Neural cell (in vitro differentiated cells): Measurements from ENCODE around the gene DDX1. TPM values are rescaled to one million over a fixed set of nuclear protein-coding genes. Genes with fewer than 3 reads are reported as not detected.

Source experiments
- H2AFZ ChIP-seq: fragments of 200-600, 300-800 bp; sonication (generic), shearing (Covaris generic); 2 replicates; pipeline ENCODE4 v1.6.0; 2014; ENCODE audit warnings: low read depth, mild to moderate bottlenecking, antibody characterized with exemption, low read length, moderate library complexity
- H3F3A ChIP-seq: fragments of 200-600 bp; shearing (Covaris generic); 2 replicates; pipeline ENCODE4 v1.6.1; 2016; ENCODE audit warnings: mild to moderate bottlenecking, moderate library complexity, mixed read lengths, antibody characterized with exemption, low read length; ENCODE audit not compliant: insufficient read depth, poor library complexity, severe bottlenecking
- H3K27ac ChIP-seq: fragments of 200-600, 300-800 bp; sonication (generic), shearing (Covaris generic); 2 replicates; pipeline ENCODE4 v1.5.1; 2014; ENCODE audit warnings: mild to moderate bottlenecking, low read length, moderate library complexity
- H3K27me3 ChIP-seq: fragments of 300-800, 200-600 bp; sonication (generic), shearing (Covaris generic); 2 replicates; pipeline ENCODE4 v1.6.0; 2014; ENCODE audit warnings: mild to moderate bottlenecking, low read depth, low read length, moderate library complexity; ENCODE audit not compliant: insufficient read depth
- H3K36me3 ChIP-seq: fragments of 300-800, 200-600 bp; sonication (generic), shearing (Covaris generic); 2 replicates; pipeline ENCODE4 v1.5.1; 2014; ENCODE audit warnings: mild to moderate bottlenecking, antibody characterized with exemption, low read length, moderate library complexity; ENCODE audit not compliant: insufficient read depth
- H3K4me2 ChIP-seq: fragments of 300-800, 200-600 bp; sonication (generic), shearing (Covaris generic); 2 replicates; pipeline ENCODE4 v1.6.0; 2014; ENCODE audit warnings: mild to moderate bottlenecking, low read length
- H3K4me3 ChIP-seq: fragments of 300-800, 200-600 bp; sonication (generic), shearing (Covaris generic); 2 replicates; pipeline ENCODE4 v1.5.1; 2014; ENCODE audit warnings: mild to moderate bottlenecking, low read length, moderate library complexity
- H3K79me2 ChIP-seq: fragments of 200-600 bp; shearing (Covaris generic); replicated peaks from 2 replicates; pipeline ENCODE4 v1.6.0; 2014; ENCODE audit warnings: mild to moderate bottlenecking, low read length, moderate library complexity; ENCODE audit not compliant: insufficient read depth
- H3K9ac ChIP-seq: fragments of 300-800, 200-600 bp; sonication (generic), shearing (Covaris generic); 2 replicates; pipeline ENCODE4 v1.6.1; 2016; ENCODE audit warnings: mild to moderate bottlenecking, low read length, mixed read lengths
- H3K9me2 ChIP-seq: fragments of 200-600 bp; shearing (Covaris generic); 2 replicates; pipeline ENCODE4 v1.6.1; 2016; ENCODE audit warnings: mild to moderate bottlenecking, low read length, mixed read lengths; ENCODE audit not compliant: insufficient read depth
- H3K9me3 ChIP-seq: fragments of 200-600, 300-800 bp; sonication (generic), shearing (Covaris generic); 2 replicates; pipeline ENCODE4 v1.6.1; 2016; ENCODE audit warnings: mild to moderate bottlenecking, mixed run types, low read length, moderate library complexity, mixed read lengths
- H4K20me1 ChIP-seq: fragments of 200-600 bp; shearing (Covaris generic); 2 replicates; pipeline ENCODE4 v1.6.1; 2016; ENCODE audit warnings: mild to moderate bottlenecking, mixed run types; ENCODE audit not compliant: insufficient read depth
- EP300 ChIP-seq: fragments of 450-650 bp; conservative IDR thresholded peaks from 2 replicates; pipeline ENCODE4 v1.6.1; 2014; ENCODE audit warnings: antibody characterized with exemption, mild to moderate bottlenecking, moderate library complexity; ENCODE audit not compliant: poor library complexity, severe bottlenecking
- EZH2 ChIP-seq: fragments of 200-600, 300-800 bp; shearing (Covaris generic), sonication (generic); IDR thresholded peaks from 2 replicates; pipeline ENCODE4 v1.6.1; 2014; ENCODE audit warnings: antibody characterized with exemption, low read length, borderline replicate concordance, mild to moderate bottlenecking; ENCODE audit not compliant: insufficient read depth, poor library complexity, severe bottlenecking
- MXI1 ChIP-seq: fragments of 450-650 bp; conservative IDR thresholded peaks from 2 replicates; pipeline ENCODE4 v1.6.1; 2014; ENCODE audit warnings: antibody characterized with exemption, mild to moderate bottlenecking; ENCODE audit not compliant: poor library complexity, severe bottlenecking
- POLR2AphosphoS5 ChIP-seq: IDR thresholded peaks from 2 replicates; pipeline ENCODE4 v1.6.1; 2012
- RAD21 ChIP-seq: fragments of 450-650 bp; conservative IDR thresholded peaks from 2 replicates; pipeline ENCODE4 v1.6.1; 2014; ENCODE audit warnings: antibody characterized with exemption, mild to moderate bottlenecking, moderate library complexity
- SMC3 ChIP-seq: fragments of 450-650 bp; conservative IDR thresholded peaks from 2 replicates; pipeline ENCODE4 v1.6.1; 2014; ENCODE audit warnings: antibody characterized with exemption, mild to moderate bottlenecking, moderate library complexity; ENCODE audit not compliant: poor library complexity
- TAF1 ChIP-seq: IDR thresholded peaks from 2 replicates; pipeline ENCODE4 v1.6.1; 2012; ENCODE audit warnings: low read depth
- polyA plus RNA-seq: library from polyadenylated mRNA; depleted of rRNA; stranded (reverse); fragments of >200 nt; gene quantifications from 2 replicates; pipeline ENCODE4 v1.2.3, GENCODE V29; 2014
- TF ChIP-seq, protein P1 (sequence below): IDR thresholded peaks from 2 replicates; pipeline ENCODE4 v1.6.1; 2012; ENCODE audit warnings: borderline replicate concordance
- TF ChIP-seq, protein P2 (sequence below): fragments of 450-650 bp; IDR thresholded peaks from 2 replicates; pipeline ENCODE4 v1.5.1; 2014; ENCODE audit warnings: antibody characterized with exemption, mild to moderate bottlenecking, moderate library complexity; ENCODE audit not compliant: poor library complexity, severe bottlenecking

Gene DDX1
- polyA plus RNA-seq, 1 donor from 2014 or later = 159 TPM

DNA sequence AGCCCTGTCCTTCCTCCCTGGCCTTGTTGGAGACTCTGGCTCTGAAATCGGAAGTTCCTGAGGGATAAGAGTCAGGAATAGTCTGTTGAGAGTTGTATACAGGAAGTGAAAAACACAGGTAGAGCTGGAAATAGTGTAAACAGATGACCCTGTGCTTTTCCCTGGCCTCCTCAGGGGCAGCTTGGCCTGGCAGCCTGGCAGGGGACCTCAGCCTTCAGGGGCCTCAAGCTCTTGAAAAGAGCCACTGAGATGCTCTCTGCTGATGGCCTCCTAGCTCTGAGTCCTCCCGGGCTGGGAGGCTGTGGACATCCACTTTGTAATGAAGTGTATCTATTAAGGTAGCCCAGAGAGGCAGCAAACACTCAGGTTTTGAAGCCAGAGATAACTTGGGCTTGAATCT is 79.3 kb downstream of the DDX1 start:
- Histone ChIP-seq H3K79me2 (no peaks in the 10 kb centered on the region), H3K36me3 (no peaks in the 10 kb centered on the region), H3K9me3 (no peaks in the 10 kb centered on the region), H3K4me3 (no peak overlapping the region), H3K4me2 (no peak overlapping the region), H3K9me2 (no peaks in the 10 kb centered on the region), H4K20me1 (no peaks in the 10 kb centered on the region), H3F3A (no peaks in the 10 kb centered on the region), H3K27ac (no peak overlapping the region), H3K27me3 (no peaks in the 10 kb centered on the region), H2AFZ (no peak overlapping the region), H3K9ac (no peak overlapping the region)
- TF ChIP-seq RAD21 = no peak

- no peaks in the 10 kb centered on the region for H3K36me3 ChIP-seq
- no peak overlapping the region for H3K27ac ChIP-seq
- H3K9me3 ChIP-seq = no peaks in the 10 kb centered on the region
- no peaks in the 10 kb centered on the region for H3F3A ChIP-seq
- no peak overlapping the region for H2AFZ ChIP-seq
- H3K4me2 ChIP-seq = no peak overlapping the region
- no peaks in the 10 kb centered on the region for H3K9me2 ChIP-seq
- H3K9ac ChIP-seq = no peak overlapping the region
- H4K20me1 ChIP-seq = no peaks in the 10 kb centered on the region
- no peak overlapping the region for H3K4me3 ChIP-seq
- TF ChIP-seq SMC3 (no peak), TAF1 (no peak), MXI1 (no peak)
- TF ChIP-seq, protein P1, sequence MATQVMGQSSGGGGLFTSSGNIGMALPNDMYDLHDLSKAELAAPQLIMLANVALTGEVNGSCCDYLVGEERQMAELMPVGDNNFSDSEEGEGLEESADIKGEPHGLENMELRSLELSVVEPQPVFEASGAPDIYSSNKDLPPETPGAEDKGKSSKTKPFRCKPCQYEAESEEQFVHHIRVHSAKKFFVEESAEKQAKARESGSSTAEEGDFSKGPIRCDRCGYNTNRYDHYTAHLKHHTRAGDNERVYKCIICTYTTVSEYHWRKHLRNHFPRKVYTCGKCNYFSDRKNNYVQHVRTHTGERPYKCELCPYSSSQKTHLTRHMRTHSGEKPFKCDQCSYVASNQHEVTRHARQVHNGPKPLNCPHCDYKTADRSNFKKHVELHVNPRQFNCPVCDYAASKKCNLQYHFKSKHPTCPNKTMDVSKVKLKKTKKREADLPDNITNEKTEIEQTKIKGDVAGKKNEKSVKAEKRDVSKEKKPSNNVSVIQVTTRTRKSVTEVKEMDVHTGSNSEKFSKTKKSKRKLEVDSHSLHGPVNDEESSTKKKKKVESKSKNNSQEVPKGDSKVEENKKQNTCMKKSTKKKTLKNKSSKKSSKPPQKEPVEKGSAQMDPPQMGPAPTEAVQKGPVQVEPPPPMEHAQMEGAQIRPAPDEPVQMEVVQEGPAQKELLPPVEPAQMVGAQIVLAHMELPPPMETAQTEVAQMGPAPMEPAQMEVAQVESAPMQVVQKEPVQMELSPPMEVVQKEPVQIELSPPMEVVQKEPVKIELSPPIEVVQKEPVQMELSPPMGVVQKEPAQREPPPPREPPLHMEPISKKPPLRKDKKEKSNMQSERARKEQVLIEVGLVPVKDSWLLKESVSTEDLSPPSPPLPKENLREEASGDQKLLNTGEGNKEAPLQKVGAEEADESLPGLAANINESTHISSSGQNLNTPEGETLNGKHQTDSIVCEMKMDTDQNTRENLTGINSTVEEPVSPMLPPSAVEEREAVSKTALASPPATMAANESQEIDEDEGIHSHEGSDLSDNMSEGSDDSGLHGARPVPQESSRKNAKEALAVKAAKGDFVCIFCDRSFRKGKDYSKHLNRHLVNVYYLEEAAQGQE = no peak
- H3K79me2 ChIP-seq = no peaks in the 10 kb centered on the region
- no peaks in the 10 kb centered on the region for H3K27me3 ChIP-seq
Observed at GRCh38 chr2:15671409-15671808, 79.7 kb downstream of the DDX1 start.

DNA sequence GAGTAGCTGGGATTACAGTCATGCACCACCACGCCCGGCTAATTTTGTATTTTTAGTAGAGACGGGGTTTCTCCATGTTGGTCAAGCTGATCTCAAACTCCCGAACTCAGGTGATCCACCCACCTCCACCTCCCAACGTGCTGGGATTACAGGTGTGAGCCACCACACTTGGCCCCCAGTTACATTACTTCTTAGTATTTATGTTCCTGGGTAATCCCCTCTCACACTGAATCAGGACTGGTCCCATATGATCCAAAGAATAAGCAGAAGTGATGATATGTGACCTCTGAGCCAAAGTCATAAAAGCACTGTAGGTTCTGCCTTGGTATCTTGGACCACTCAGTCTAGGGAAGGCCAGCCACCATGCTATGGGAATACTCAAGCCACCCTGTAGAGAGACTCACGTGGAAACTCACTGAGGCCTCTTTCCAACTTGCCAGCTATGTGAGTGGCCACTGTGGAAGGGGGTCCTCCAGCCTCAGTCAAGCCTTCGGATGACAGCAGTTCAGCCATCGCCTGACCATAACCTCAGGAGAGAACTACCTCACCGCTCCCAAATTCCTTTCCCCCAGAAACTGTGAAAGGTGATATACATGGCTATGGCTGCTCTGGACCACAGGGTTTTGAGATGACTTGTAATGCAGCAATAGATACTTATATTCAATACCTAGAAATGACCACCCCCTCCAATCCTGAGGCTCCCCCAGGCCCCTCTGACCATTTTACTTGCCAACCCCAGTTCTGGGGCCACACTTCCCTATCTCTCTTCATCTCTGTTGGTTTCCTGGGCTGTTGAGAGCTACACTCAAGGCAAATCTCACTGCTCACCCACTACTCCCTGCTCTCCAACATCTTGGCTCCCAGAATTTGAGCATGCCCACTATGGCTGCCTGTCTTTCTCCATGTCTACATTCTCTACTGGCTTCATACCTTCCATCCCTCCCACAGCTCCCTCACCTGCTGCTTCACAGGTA is 80.5 kb downstream of the DDX1 start:
- H2AFZ ChIP-seq = no peak overlapping the region
- TF ChIP-seq TAF1 (no peak), SMC3 (no peak), MXI1 (no peak), EZH2 (no peak), EP300 (no peak), POLR2AphosphoS5 (no peak), RAD21 (no peak)
- TF ChIP-seq, protein P1 = no peak
- TF ChIP-seq, protein P2, sequence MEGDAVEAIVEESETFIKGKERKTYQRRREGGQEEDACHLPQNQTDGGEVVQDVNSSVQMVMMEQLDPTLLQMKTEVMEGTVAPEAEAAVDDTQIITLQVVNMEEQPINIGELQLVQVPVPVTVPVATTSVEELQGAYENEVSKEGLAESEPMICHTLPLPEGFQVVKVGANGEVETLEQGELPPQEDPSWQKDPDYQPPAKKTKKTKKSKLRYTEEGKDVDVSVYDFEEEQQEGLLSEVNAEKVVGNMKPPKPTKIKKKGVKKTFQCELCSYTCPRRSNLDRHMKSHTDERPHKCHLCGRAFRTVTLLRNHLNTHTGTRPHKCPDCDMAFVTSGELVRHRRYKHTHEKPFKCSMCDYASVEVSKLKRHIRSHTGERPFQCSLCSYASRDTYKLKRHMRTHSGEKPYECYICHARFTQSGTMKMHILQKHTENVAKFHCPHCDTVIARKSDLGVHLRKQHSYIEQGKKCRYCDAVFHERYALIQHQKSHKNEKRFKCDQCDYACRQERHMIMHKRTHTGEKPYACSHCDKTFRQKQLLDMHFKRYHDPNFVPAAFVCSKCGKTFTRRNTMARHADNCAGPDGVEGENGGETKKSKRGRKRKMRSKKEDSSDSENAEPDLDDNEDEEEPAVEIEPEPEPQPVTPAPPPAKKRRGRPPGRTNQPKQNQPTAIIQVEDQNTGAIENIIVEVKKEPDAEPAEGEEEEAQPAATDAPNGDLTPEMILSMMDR = no peak
- H3K4me2 ChIP-seq = no peak overlapping the region
- H3K79me2 ChIP-seq = no peaks in the 10 kb centered on the region
- H3F3A ChIP-seq = no peaks in the 10 kb centered on the region
- no peak overlapping the region for H3K4me3 ChIP-seq
- H3K9me3 ChIP-seq = no peaks in the 10 kb centered on the region
- no peaks in the 10 kb centered on the region for H3K9me2 ChIP-seq
- H3K9ac ChIP-seq = no peak overlapping the region
- H3K36me3 ChIP-seq = no peaks in the 10 kb centered on the region
- no peaks in the 10 kb centered on the region for H4K20me1 ChIP-seq
- no peak overlapping the region for H3K27ac ChIP-seq
- no peaks in the 10 kb centered on the region for H3K27me3 ChIP-seq
